K562 (cell line): ENCODE data around the gene HDAC5. TPM values are rescaled to one million over a fixed set of nuclear protein-coding genes. Genes with fewer than 3 reads are reported as not detected.
A peak's percentile ranks its signal among the peaks of the same experiment; 100 is the strongest.

Experiments
- C11orf30 ChIP-seq: fragments of 450-650 bp; IDR thresholded peaks from 2 replicates; pipeline ENCODE4 v1.6.1; 2016; ENCODE audit warnings: low read depth, mild to moderate bottlenecking
- CBX2 ChIP-seq: fragments of 200-600 bp; sonication (generic); IDR thresholded peaks from one replicate; pipeline ENCODE4 v1.6.1; 2012; ENCODE audit warnings: mild to moderate bottlenecking, low read length, inconsistent platforms; ENCODE audit not compliant: insufficient read depth, poor library complexity, severe bottlenecking
- LARP7 ChIP-seq: fragments of 450-650 bp; IDR thresholded peaks from 2 replicates; pipeline ENCODE4 v1.6.1; 2016
- PHB2 ChIP-seq: fragments of 450-650 bp; IDR thresholded peaks from 2 replicates; pipeline ENCODE4 v1.6.1; 2017; ENCODE audit warnings: low read depth
- SMARCC2 ChIP-seq: fragments of 450-650 bp; IDR thresholded peaks from 2 replicates; pipeline ENCODE4 v1.6.1; 2017; ENCODE audit warnings: antibody characterized with exemption, moderate library complexity, mild to moderate bottlenecking, low read depth
- SRSF3 ChIP-seq: fragments of 200-400 bp; formaldehyde crosslinking; IDR thresholded peaks from 2 replicates; pipeline ENCODE4 v1.6.1; 2016; ENCODE audit warnings: mild to moderate bottlenecking, low read length, moderate library complexity; ENCODE audit not compliant: insufficient read depth
- ZNF224 ChIP-seq: sonication (generic); formaldehyde crosslinking; IDR thresholded peaks from 2 replicates; pipeline ENCODE4 v1.8.0; 2022; ENCODE audit warnings: mild to moderate bottlenecking, missing genetic modification reagents
- ZNF263 ChIP-seq: sonication (generic); formaldehyde crosslinking; IDR thresholded peaks from 2 replicates; pipeline ENCODE4 v1.8.0; 2022; ENCODE audit warnings: mild to moderate bottlenecking, missing genetic modification reagents, borderline replicate concordance
- ZNF3 ChIP-seq: fragments of 250-450 bp; sonication (Bioruptor Pico); IDR thresholded peaks from 2 replicates; pipeline ENCODE4 v1.5.0; 2021; ENCODE audit warnings: mild to moderate bottlenecking, moderate library complexity
- ZNF644 ChIP-seq: fragments of 200-800 bp; sonication (Bioruptor generic); IDR thresholded peaks from 2 replicates; pipeline ENCODE4 v1.6.1; 2016; ENCODE audit warnings: low read depth, missing genetic modification characterization, missing compliant biosample characterization
- ZNF766 ChIP-seq: fragments of 200-800 bp; sonication (Bioruptor generic); conservative IDR thresholded peaks from 2 replicates; pipeline ENCODE4 v1.6.1; 2016; ENCODE audit warnings: missing genetic modification characterization, missing compliant biosample characterization
- ZNF830 ChIP-seq: fragments of 250-450 bp; sonication (Bioruptor Pico); IDR thresholded peaks from 2 replicates; pipeline ENCODE4 v1.5.0; 2021; ENCODE audit warnings: mild to moderate bottlenecking
- polyA plus RNA-seq, 8 experiments: library from polyadenylated mRNA; depleted of rRNA in 4 of 8; stranded (reverse) in 5 of 8; unstranded in 3 of 8; fragments of >200 nt; fragmentation: Nextera tagmentation in 2 of 8; fragmentation: Illumina TruSeq in 1 of 8; extraction: Ambion mirVana in 2 of 8; extraction: Trizol in 1 of 8; gene quantifications; 2 replicates each; pipeline versions ENCODE4 v1.2.1 to v1.2.3, GENCODE V29; 2011 to 2014; ENCODE audit warnings: inconsistent platforms in 1 of 8, missing spikeins in 1 of 8
- total RNA-seq, 7 experiments: library from RNA; depleted of rRNA in 6 of 7; stranded (reverse); fragments of >200 nt in 6 of 7; fragmentation: Illumina TruSeq in 2 of 7; extraction: Trizol in 2 of 7; gene quantifications; 2 replicates each; pipeline versions ENCODE4 v1.2.1 to v1.2.3, GENCODE V29; 2011 to 2021; ENCODE audit warnings: low replicate concordance in 1 of 7
- TF ChIP-seq, protein P1 (sequence below): fragments of 450-650 bp; conservative IDR thresholded peaks from 2 replicates; pipeline ENCODE4 v1.6.1; 2016; ENCODE audit warnings: missing genetic modification characterization, low read depth, mild to moderate bottlenecking, missing compliant biosample characterization, moderate library complexity
- TF ChIP-seq, protein P2 (sequence below), 2 experiments: IDR thresholded peaks; 2 replicates each; pipeline ENCODE4 v1.6.1; 2012; ENCODE audit warnings: improper control_type of control experiment in 2 of 2, low read depth in 2 of 2, low read length in 2 of 2, borderline replicate concordance in 1 of 2
- TF ChIP-seq, protein P3 (sequence below): sonication (generic); formaldehyde crosslinking; IDR thresholded peaks from 2 replicates; pipeline ENCODE4 v1.9.0; 2022; ENCODE audit warnings: mild to moderate bottlenecking, missing genetic modification reagents
- TF ChIP-seq, protein P4 (sequence below): sonication (generic); formaldehyde crosslinking; IDR thresholded peaks from 2 replicates; pipeline ENCODE4 v1.8.1; 2023; ENCODE audit warnings: mild to moderate bottlenecking, missing genetic modification reagents
- TF ChIP-seq, protein P5 (sequence below): IDR thresholded peaks from 2 replicates; pipeline ENCODE4 v1.6.1; 2011; ENCODE audit not compliant: insufficient read length; ENCODE audit errors: extremely low read depth
- TF ChIP-seq, protein P6 (sequence below), 2 experiments: fragments of 450-650 bp in 1 of 2; sonication (generic) in 1 of 2; formaldehyde crosslinking in 1 of 2; IDR thresholded peaks in 1 of 2; conservative IDR thresholded peaks in 1 of 2; 2 replicates each; pipeline versions ENCODE4 v1.6.1 to v1.8.1; 2016 to 2023; ENCODE audit warnings: mild to moderate bottlenecking in 2 of 2, moderate library complexity in 2 of 2, inconsistent platforms in 1 of 2, missing genetic modification reagents in 1 of 2

The HDAC5 gene
- total and polyA plus RNA-seq, 9 of the 15 experiments (the other 6 are each of a cell fraction or from before 2014, with no cell fraction given): 0.45 to 26.2 (median 16.4) TPM

DNA sequence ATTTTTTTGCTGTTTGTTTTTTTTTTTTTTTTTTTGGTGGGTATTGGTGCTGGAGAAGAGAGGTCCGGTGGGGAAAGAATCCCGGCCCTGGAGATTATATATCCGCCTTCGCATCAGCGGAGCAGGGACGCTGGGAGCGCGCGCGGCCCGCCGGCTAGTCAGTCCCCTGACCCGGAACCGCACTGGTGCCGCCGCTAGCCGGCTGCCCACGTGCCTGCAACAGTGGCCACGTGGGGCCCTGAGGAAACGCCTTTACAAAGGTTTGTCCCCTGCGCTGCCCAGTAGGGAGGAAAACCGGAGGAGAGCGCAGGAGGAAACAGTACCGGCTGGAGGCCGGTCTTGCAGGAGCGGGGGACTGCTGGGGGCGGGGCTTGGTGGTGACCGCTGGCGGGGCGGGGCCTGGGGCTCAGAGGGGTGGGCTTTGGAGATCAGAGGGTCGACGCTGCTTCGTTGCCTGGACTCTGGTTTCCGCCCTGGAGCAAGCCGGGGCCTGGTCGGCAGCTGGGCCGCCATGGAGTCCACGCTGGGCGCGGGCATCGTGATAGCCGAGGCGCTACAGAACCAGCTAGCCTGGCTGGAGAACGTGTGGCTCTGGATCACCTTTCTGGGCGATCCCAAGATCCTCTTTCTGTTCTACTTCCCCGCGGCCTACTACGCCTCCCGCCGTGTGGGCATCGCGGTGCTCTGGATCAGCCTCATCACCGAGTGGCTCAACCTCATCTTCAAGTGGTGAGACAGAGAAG, 52.8 kb downstream of the HDAC5 start, which contains the start of gene G6PC3 (continued):
- TF ChIP-seq ZNF224 (no peak), ZNF263 (CRISPR knock-in tag) (peak; percentile 56; the same call in 1 of the 2 replicates), SMARCC2 (no peak), SRSF3 (no peak), CBX2 (no peak), LARP7 (0 out of 2 replicates have a peak, but pooled peaks have one; percentile 46), PHB2 (no peak), ZNF766 (CRISPR knock-in tag) (0 out of 2 replicates have a peak, but pooled peaks have one; percentile 41), ZNF3 (CRISPR knock-in tag) (no peak), C11orf30 (peak; percentile 54; the same call in 1 of the 2 replicates), ZNF644 (tag) (no peak), ZNF830 (CRISPR knock-in tag) (no peak)
- TF ChIP-seq, protein P1, sequence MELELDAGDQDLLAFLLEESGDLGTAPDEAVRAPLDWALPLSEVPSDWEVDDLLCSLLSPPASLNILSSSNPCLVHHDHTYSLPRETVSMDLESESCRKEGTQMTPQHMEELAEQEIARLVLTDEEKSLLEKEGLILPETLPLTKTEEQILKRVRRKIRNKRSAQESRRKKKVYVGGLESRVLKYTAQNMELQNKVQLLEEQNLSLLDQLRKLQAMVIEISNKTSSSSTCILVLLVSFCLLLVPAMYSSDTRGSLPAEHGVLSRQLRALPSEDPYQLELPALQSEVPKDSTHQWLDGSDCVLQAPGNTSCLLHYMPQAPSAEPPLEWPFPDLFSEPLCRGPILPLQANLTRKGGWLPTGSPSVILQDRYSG (tag): no peak
- TF ChIP-seq, protein P2, sequence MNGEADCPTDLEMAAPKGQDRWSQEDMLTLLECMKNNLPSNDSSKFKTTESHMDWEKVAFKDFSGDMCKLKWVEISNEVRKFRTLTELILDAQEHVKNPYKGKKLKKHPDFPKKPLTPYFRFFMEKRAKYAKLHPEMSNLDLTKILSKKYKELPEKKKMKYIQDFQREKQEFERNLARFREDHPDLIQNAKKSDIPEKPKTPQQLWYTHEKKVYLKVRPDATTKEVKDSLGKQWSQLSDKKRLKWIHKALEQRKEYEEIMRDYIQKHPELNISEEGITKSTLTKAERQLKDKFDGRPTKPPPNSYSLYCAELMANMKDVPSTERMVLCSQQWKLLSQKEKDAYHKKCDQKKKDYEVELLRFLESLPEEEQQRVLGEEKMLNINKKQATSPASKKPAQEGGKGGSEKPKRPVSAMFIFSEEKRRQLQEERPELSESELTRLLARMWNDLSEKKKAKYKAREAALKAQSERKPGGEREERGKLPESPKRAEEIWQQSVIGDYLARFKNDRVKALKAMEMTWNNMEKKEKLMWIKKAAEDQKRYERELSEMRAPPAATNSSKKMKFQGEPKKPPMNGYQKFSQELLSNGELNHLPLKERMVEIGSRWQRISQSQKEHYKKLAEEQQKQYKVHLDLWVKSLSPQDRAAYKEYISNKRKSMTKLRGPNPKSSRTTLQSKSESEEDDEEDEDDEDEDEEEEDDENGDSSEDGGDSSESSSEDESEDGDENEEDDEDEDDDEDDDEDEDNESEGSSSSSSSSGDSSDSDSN (IDR thresholded peaks at IDR 0.05; ENCODE audit: borderline replicate concordance in 1 of 2, low read depth in 2 of 2, low read length in 2 of 2): peak in 1 of 2 experiments; percentile 68; a peak in 1 of 4 replicates
- TF ChIP-seq, protein P3, sequence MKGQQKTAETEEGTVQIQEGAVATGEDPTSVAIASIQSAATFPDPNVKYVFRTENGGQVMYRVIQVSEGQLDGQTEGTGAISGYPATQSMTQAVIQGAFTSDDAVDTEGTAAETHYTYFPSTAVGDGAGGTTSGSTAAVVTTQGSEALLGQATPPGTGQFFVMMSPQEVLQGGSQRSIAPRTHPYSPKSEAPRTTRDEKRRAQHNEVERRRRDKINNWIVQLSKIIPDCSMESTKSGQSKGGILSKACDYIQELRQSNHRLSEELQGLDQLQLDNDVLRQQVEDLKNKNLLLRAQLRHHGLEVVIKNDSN (CRISPR knock-in tag): peak; percentile 97
- TF ChIP-seq, protein P4, sequence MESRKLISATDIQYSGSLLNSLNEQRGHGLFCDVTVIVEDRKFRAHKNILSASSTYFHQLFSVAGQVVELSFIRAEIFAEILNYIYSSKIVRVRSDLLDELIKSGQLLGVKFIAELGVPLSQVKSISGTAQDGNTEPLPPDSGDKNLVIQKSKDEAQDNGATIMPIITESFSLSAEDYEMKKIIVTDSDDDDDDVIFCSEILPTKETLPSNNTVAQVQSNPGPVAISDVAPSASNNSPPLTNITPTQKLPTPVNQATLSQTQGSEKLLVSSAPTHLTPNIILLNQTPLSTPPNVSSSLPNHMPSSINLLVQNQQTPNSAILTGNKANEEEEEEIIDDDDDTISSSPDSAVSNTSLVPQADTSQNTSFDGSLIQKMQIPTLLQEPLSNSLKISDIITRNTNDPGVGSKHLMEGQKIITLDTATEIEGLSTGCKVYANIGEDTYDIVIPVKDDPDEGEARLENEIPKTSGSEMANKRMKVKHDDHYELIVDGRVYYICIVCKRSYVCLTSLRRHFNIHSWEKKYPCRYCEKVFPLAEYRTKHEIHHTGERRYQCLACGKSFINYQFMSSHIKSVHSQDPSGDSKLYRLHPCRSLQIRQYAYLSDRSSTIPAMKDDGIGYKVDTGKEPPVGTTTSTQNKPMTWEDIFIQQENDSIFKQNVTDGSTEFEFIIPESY (CRISPR knock-in tag): no peak
- TF ChIP-seq, protein P5, sequence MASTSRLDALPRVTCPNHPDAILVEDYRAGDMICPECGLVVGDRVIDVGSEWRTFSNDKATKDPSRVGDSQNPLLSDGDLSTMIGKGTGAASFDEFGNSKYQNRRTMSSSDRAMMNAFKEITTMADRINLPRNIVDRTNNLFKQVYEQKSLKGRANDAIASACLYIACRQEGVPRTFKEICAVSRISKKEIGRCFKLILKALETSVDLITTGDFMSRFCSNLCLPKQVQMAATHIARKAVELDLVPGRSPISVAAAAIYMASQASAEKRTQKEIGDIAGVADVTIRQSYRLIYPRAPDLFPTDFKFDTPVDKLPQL: no peak
- TF ChIP-seq, protein P6, sequence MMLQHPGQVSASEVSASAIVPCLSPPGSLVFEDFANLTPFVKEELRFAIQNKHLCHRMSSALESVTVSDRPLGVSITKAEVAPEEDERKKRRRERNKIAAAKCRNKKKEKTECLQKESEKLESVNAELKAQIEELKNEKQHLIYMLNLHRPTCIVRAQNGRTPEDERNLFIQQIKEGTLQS (IDR thresholded peaks at IDR 0.05): no peak
- TF ChIP-seq, protein P6 (CRISPR knock-in tag; conservative IDR thresholded peaks at IDR 0.05): peak; percentile 37; the same call in 1 of the 2 replicates
